WI38 (cell line): ENCODE data around the gene TVP23A.

Experiments
- H3K4me3 ChIP-seq: 2 replicates; pipeline ENCODE4 v1.5.1; 2011; ENCODE audit warnings: low read depth, mild to moderate bottlenecking, control low read depth, low read length
- CTCF ChIP-seq: IDR thresholded peaks from 2 replicates; pipeline ENCODE4 v1.5.1; 2012; ENCODE audit warnings: low read depth, mild to moderate bottlenecking, control low read depth, low read length

Gene TVP23A

GRCh38 chr16:10760858-10761257 lies 57.7 kb downstream of the TVP23A start:
- no peak for TF ChIP-seq CTCF
- H3K4me3 ChIP-seq: no peak overlapping the region

GRCh38 chr16:10756574-10756973 lies 62.0 kb downstream of the TVP23A start:
- H3K4me3 ChIP-seq: no peak overlapping the region
- no peak for TF ChIP-seq CTCF

DNA sequence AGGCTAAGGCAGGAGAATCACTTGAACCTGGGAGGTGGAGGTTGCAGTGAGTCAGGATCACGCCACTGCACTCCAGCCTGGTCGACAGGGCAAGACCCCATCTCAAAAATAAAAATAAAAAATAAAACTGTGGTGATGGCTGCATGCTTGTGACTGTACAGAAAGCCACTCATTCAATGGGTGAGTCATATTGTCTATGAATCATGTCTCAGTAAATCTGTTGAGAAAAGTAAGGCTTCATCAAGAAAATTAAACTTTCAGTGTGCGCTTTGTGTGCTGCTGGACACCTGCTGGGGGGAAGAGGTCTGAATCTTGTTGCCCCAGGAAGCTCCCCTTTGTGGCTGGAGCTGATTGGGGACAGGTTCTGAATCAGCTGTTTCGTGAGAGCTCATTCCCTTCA lies 63.7 kb downstream of the TVP23A start:
- H3K4me3 ChIP-seq: no peak overlapping the region
- no peak for TF ChIP-seq CTCF

DNA sequence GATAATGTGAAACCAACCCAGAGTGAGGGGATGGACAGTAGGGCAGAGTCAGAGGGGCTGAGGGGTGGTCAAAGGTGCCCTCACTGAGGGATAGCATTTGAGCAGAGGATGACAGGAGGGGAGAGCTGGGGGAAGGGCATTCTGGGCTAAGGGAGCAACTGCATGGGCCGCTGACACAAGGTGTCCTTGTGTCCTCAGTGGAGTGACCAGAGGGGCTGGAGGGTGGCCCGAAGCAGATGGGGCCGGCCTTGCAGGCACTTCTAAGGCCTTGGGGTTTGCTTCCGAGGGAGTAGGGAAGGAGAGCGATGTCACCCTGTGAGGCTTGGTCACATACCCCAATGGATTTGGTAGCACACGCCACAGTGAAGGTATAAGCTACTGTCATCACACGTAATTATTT lies 64.9 kb downstream of the TVP23A start:
- no peak overlapping the region for H3K4me3 ChIP-seq
- TF ChIP-seq CTCF: no peak

- TF ChIP-seq CTCF: no peak
- no peak overlapping the region for H3K4me3 ChIP-seq
These were observed 65.6 kb downstream of the TVP23A start for GRCh38 chr16:10752843-10753523.

DNA sequence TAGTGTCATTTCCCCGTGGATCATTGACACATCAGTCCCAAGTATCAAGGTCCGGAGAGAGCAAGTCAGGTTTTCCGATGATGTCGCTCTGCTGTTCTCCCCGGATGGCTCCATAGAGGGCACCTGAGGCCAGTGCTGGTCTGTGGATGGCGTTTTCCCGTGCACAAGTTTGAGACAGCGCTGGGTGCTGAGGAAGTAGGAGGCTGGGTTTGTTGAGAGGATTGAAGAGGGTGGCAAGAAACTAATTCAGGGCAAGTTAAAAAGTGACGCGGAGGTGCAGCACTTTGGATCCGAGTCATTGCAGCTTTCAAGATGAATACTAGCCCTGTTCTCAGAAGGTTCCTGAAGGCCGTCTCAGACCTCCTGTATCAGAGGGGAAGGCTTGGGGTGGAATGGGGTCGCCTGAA lies 67.3 kb downstream of the TVP23A start:
- no peak overlapping the region for H3K4me3 ChIP-seq
- TF ChIP-seq CTCF: no peak

DNA sequence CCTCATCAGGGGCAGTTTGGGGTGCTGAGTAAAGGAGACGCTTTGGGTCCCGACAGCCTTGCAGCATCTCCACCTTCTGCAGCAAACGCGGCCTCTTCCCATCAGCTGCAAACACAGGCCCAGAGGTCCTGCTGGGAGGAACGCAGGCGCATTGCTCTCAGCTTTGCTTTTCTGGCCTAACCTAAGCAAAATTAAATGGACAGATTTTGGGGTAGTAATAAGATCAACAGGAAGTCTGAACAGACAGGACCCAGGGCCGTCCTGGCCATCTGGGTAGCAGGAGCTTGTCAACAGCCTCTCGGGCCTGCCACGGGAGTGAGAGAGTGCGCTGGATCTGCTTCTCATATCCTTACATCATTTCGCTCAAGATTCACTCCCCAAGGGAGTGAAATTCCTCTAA lies 67.8 kb downstream of the TVP23A start:
- TF ChIP-seq CTCF: no peak
- no peak overlapping the region for H3K4me3 ChIP-seq
